HG02840 (cell line): ENCODE results near the gene SAMD14.

ENCODE experiments used
- ATAC-seq: cut with Tn5 transposase; IDR thresholded peaks from one replicate; pipeline ENCODE4 v1.9.1; 2021; ENCODE audit warnings: mild to moderate bottlenecking, moderate library complexity, moderate number of reproducible peaks; ENCODE audit not compliant: unreplicated experiment, low FRiP score

The SAMD14 gene

GRCh38 chr17:50060951-50061712 lies 68.8 kb downstream of the SAMD14 start:
- no peak for ATAC-seq
